Kidney tubule cell (primary cell): ENCODE measurements around the gene CCL8.
"Not testable (repeated sequence)": the region's sequence is repeated elsewhere in the genome, so short reads cannot be mapped to it uniquely, and the experiment has no call there.

Experiments
- DNase-seq: peaks from one replicate; pipeline ENCODE4 v3.0.0-alpha.2; 2018; ENCODE audit warnings: low spot score

Gene CCL8

DNA sequence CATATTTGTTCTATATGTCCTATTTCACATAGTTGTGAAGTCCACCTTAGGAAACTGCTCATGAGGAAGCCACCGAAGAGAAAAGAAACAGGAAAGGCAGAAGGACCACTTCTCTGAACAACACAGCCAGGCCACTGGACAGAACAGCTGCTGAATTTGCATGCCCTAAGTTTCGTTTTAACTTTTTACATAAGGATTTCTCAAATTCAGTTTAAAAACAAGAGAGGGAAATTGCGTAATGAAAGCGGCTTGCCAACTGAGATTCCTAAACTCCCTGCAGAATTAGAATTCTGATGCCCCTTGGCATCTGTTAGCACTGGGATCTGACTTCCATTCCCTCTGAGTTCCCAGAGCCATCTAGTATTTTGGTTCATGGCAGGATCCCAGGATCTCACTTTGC lies 5.0 kb upstream of the CCL8 start:
- no peak for DNase-seq

GRCh38 chr17:34318474-34318873 lies 761 bp upstream of the CCL8 start:
- DNase-seq, result no peak

DNA sequence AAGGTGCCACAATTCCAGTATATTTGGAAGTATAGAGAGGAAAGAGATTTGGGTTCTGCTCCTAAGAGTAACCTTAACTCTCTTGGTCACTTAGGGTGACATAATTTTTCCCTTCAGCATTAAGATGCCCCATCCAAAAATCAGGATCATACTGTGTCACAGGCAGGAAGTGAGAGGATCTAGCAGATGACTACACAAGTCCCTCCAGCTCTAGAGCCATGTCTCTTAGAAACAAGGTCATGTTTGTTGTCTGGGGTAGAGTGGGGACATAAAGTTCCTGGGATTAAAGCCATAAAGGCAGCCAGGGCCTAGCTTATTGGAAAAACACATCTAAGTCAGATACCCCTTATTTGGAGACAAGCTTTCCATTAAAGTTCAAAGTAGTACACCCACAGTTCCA lies 2.7 kb downstream of the CCL8 start:
- no peak for DNase-seq

- DNase-seq, result not testable (repeated sequence)
These were observed 8.3 kb downstream of the CCL8 start for GRCh38 chr17:34327580-34327979.

GRCh38 chr17:34337701-34338100 lies 18.5 kb downstream of the CCL8 start:
- no peak for DNase-seq

DNA sequence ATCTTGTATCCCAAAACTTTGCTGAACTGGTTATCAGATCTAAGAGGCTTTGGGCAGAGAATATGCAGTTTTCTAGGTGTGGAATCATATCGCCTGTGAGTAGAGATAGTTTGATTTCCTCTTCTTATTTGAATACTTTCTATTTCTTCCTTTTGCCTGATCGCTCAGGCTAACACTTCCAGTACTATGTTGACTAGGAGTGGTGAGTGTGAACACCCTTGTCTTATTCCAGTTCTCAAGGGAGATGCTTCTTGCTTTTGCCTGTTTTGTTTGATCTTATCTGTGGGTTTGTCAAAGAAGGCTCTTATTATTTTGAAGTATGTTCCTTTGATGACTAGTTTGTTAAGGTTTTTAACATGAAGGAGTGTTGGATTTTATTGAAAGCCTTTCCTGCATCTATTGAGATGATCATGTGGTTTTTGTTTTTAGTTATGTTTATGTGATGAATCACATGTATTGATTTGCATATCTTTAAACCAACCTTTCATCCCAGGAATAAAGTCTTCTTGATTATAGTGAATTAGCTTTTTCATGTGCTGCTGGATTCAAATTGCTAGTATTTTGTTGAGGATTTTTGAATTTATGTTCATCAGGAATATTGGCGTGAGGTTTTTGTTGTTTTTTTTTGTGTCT lies 20.0 kb downstream of the CCL8 start:
- no peak for DNase-seq

GRCh38 chr17:34341916-34342315 lies 22.7 kb downstream of the CCL8 start:
- DNase-seq, result no peak

DNA sequence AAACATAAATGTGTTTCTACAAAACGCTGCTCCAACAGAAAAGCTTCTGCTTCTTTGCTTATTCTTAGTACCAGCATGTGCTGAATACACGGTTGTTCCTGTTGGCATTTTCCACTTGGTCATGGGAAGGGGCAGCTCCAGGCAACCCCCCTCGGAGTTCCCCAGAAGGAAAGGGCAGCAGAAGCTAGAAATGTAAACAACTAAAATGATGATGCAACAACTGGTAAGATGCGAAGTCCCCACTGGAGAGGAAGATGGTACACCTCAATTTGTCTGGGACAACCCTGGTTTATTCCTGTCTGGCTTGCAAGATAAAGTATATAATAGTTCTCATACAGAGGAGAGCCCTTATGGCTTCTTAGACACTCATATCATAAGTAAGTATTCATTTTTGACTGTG lies 27.8 kb downstream of the CCL8 start:
- DNase-seq, result no peak

DNA sequence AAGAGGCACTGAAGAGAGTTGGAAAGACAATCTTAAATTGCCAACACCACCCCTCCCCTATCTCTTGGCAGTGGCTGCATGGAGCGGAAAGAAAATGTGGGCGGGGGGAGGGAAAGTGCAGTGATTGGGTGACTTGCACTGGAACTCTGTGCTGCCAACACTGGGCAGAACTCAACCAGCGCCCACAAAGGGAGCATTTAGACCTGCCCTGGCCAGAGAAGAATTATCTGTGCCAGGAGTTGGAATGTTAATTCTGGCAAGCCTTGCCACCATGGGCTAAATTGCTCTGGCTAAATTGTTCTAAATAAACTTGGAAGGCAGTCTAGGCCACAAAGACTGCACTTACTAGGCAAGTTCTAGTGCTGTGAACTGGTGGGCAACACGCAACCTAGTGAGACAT lies 30.5 kb downstream of the CCL8 start:
- DNase-seq, result no peak

DNA sequence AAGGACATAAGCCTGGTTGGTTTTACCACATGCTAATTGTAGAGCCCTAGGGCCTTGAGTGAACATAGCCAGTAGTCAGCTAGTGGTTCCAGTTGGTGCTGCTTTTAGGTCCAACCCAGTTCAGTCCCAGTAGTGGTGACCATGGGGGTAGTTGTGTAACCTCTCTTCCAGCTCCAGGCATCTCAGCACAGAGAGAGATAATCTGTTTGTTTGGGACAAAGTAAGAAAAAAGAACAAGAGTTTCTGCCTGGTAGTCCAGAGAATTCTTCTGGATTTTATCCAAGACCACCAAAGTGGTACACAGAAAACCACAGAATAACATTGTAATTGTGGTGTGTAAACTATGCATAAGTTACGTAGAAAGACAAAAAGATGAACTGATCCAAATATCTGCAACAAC lies 31.9 kb downstream of the CCL8 start:
- DNase-seq, result no peak

GRCh38 chr17:34352191-34352590 lies 33.0 kb downstream of the CCL8 start:
- no peak for DNase-seq

GRCh38 chr17:34354637-34355036 lies 35.4 kb downstream of the CCL8 start:
- no peak for DNase-seq

GRCh38 chr17:34356194-34356593 lies 37.0 kb downstream of the CCL8 start, which contains the start of gene CCL13:
CCL13 (plus strand) TSS chr17:34356480; CDS start chr17:34356527, 47 bp downstream.
- no peak for DNase-seq

GRCh38 chr17:34357398-34357797 lies 38.2 kb downstream of the CCL8 start:
- no peak for DNase-seq

DNA sequence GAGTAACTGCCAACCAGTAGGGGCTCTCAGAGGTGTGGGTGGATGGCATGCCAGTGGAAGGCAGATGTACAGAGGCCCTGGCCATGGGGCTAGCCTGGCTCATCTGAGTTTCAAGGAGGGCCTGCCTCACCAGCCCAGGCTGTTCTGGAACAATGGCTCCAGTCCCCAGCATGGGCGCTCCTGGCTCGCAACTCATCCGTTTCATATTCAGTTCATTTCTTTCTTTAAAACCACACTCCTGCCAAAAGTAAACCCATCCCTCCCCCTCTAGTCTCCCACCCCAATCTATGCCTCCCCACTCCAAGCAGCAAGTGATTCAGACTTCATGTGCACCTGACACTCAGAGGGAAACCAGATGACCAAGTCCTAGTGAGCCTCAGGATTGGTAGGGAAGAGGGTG lies 39.4 kb downstream of the CCL8 start:
- no peak for DNase-seq

DNA sequence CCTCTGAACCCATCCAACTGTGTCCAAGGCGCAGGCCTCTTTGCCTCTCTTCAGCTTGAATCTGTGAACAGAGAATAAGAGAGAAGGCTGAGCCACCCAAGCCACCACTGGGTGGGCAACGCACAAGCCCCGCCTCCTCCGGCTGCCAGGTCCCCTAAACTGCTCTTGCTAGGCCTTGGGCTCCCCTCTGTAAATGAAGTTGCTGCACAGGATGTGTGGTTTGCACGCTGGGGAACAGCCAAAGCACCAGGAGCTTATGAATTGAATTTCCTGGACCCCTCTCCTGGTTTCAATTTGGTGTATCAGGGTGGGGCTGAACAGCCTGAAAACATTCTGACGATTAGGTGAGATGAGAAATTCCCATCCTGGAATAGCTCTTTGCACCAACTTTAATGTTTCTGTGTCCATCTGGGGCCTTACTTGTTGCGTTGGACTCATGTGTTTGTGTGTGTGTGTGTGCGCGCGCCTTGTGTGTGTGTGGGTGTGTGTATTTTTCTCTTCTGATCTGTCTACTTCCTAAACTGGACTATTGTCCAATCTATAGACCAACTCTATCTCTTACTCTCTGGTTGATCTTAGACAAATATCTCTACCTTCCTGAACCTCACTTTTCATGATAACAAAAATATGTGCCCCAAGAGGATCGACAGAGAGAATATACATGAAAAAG lies 41.5 kb downstream of the CCL8 start:
- DNase-seq, result no peak

DNA sequence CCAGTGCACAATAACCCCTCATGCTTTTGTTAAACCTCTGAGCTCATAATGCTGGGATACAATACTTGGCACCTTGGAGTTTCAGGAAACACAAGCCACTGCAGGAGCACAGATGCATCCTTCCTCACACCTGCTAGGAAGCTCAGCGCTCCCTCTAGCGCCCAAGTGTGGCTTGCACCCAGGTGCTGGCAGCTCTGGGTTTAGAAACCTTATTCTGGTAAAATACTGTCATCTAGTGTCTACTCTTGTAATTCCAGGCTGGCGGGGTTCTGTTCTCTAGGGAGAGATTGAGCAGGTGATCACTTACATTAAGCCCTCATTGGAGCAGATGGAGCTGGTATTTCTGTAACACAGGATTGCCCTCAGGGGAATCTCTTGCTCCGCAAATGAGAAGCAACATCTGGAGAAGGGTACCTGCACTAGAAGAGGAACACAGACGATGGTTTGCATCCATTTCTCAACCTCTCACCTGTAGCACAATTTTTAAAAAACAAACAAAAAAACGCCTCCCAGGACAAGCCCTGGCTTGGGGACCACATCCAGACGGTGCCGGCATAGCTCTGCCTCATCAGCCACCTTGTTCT lies 42.3 kb downstream of the CCL8 start:
- DNase-seq, result peak; percentile 90

DNA sequence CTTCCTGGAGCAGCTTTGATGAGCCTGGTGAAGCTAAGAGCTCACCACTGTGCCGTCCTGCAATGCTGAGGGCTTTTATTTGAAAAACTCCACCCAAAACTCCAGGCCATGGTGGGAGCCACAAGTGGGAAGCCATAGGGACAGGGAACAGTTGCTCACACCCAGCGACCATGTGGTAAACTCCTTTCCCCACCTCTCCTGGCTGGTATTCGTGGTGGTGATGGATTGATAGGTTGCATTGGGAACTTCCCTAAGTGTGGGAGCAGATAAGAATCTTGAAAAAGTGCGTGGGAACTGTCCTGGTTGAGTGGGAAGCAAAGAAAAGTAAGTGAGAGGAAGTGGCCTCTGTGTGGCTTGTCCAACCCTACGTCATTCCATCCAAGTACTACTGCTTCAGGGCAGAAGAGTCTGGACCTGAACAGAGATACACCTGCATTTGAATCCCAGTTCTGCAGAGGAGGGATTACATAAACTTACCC lies 44.0 kb downstream of the CCL8 start, which contains the start of gene CCL1:
TSS of gene CCL1 (minus strand) at position 51 of the 479 bp plus-strand sequence. CDS start 72 bp downstream, outside the sequence.
- no peak for DNase-seq

GRCh38 chr17:34364751-34365150 lies 45.5 kb downstream of the CCL8 start:
- peak; percentile 42 for DNase-seq

DNA sequence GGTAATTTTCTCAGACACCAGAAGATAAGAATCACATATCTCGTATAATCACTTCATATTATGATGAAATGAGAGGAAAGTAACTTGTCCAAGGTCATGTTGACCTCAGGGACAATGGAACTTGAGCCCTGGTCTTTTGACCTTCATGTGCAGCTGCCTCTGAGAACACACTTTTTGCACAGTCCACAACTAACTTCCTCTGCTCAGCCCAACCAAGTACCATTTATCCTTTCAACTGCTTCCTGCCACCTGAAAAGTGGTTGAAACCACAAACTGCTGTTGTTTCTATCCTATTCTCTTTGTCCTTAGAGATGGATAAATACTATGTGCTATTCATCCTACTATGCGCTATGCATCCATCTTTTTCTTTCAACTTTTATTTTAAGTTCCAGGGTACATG lies 46.1 kb downstream of the CCL8 start:
- DNase-seq, result no peak

DNA sequence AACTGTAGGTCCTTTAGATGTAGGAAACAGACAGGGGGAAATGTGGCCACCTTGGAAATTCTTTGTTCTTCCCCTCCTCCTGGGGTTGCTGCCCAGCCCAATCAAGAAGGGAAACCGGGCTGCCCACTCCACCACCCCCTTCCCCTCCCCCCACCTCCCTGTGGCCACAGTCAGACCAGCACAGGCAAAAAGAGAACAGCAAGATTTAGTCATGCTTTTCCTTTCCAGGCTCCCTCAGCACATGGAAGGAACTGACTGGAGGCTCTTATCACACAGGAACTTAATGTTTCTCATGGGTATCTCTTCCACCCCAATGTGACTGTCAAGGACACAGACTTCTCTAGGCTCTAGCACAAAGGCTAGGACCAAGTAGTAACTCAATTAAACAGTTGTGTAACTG lies 46.8 kb downstream of the CCL8 start:
- no peak for DNase-seq

GRCh38 chr17:34366529-34367107 lies 47.4 kb downstream of the CCL8 start:
- DNase-seq, result no peak
